Dedifferentiated amniotic fluid mesenchymal stem cell (primary cell): ENCODE data around the gene CACHD1.
A peak's percentile ranks its signal among the peaks of the same experiment; 100 is the strongest.
"Not testable (repeated sequence)": the region's sequence is repeated elsewhere in the genome, so short reads cannot be mapped to it uniquely, and the experiment has no call there.

Experiments used
- DNase-seq: peaks from one replicate; pipeline ENCODE4 v3.0.0-alpha.2; 2016; ENCODE audit errors: extremely low spot score

Gene CACHD1

DNA sequence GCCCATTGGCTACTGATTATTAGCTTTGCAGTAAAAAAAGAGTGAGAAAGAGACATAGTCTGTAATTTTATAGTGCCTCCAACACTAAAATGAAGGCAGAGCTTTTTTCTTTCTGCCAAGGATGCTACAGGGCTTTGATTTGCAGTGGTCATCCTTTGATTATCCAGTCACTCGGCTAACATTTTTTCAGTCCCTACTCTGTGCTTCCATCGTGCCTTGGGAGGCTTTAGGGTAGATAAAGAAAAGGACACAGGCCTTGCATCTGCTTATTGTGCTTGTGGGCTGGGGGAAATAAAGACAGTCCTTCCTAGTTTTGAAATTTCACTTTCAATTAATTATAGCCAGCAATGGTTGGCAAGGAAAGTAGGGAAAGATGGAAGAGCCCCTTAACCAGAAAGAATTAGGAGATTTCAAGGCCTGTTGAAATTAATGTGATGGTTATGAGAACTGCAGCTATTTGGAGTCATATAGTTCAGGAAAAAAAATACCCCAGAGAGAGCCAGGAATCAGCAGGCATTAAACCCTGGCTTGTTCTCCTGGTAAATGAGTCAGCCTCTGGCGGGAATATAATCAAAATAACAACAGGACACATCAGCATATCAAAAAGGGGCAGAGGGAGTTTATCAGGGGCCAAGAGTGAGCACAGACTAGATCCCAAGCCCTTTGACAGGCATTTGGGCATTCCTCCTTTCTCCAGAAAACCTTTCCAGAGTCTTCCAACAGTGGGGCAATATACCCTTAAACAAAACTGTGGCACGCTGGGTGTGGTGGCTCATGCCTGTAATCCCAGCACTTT, 27.4 kb downstream of the CACHD1 start:
- no peak for DNase-seq

DNA sequence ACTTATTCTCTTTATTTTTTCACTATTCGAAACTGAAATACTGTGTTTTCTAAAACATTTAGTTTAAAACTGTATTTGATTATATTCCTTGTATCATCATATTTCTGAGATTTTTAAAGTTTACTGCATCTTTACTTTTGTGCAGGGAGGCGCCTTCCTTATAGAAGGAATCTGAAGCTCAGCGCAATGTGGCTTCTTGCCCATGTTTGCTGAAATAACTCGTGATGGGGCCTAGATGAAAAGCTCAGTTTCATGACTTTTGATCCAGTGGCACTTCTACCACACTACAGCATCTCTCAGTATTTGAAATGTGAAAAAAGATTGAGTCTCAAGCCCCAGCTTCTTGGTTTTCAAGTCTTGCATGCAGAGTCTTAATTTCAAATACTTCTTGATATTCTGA, 28.4 kb downstream of the CACHD1 start:
- DNase-seq, result no peak

DNA sequence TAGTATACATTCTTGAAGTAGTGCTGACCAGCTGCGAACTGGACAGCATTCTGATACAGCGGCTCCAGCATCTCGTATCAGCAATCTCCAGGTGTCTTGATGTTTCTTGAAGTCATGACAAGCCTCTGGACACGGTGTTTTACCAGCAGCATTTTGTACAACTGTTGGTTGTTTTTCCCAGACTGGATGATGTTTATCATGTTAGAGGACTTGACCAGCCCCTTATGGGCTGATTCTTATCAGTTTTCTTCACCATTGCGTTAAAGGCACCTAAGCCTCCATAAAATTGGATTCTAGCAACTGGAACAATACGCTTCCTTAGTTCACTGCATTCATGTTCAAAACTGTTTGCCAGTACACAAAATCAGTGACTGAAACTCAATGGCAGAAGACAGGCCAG, 29.1 kb downstream of the CACHD1 start:
- no peak for DNase-seq

DNA sequence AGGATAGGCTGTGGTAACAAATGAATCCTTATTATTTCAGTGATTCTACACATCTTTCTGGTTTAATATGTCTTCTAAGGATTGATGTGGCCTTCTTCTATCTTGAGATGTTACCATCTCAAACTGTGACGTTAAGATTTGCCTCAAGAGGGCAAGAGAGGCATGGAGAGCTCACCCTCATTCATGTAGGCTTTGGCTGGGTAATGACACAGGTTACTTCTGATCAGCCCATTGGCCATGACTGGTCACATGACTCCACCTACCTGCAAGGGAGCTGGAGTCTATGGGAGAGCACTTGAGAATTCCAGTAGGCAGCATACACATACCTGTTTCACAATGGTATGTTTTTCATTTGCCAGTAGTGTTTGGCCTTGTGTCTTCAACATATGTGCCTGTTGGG, 30.0 kb downstream of the CACHD1 start:
- no peak for DNase-seq

- no peak for DNase-seq
These were observed 32.2 kb downstream of the CACHD1 start for GRCh38 chr1:64502083-64502482.

- DNase-seq, result no peak
These were observed 33.0 kb downstream of the CACHD1 start for GRCh38 chr1:64502931-64503330.

- DNase-seq, result no peak
These were observed 35.5 kb downstream of the CACHD1 start for GRCh38 chr1:64505232-64505943.

GRCh38 chr1:64505944-64506655, 36.2 kb downstream of the CACHD1 start:
- DNase-seq, result no peak

DNA sequence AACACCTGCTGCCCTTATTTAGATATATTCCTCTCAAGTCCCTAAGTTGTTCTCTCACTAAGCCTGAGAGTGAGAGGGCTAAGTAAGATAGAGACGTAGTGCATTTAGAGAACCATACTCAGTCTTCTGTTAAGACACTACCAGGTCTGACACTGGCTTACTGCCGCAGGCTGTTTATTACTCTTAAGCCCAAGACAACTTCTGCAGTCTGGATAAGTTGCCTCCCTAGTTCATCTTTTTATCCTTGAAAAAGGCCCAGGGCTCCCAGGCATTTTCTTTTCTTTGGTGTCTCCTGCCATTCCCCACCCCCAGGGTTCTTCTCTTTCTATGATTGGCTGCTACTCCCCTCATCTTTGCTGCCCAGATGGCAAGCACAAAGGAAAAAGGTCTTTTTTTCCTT, 38.7 kb downstream of the CACHD1 start:
- DNase-seq, result no peak

GRCh38 chr1:64511044-64511443, 41.1 kb downstream of the CACHD1 start:
- DNase-seq, result no peak

GRCh38 chr1:64512206-64512605, 42.3 kb downstream of the CACHD1 start:
- not testable (repeated sequence) for DNase-seq

- DNase-seq, result no peak
These were observed 43.6 kb downstream of the CACHD1 start for GRCh38 chr1:64513545-64513944.

DNA sequence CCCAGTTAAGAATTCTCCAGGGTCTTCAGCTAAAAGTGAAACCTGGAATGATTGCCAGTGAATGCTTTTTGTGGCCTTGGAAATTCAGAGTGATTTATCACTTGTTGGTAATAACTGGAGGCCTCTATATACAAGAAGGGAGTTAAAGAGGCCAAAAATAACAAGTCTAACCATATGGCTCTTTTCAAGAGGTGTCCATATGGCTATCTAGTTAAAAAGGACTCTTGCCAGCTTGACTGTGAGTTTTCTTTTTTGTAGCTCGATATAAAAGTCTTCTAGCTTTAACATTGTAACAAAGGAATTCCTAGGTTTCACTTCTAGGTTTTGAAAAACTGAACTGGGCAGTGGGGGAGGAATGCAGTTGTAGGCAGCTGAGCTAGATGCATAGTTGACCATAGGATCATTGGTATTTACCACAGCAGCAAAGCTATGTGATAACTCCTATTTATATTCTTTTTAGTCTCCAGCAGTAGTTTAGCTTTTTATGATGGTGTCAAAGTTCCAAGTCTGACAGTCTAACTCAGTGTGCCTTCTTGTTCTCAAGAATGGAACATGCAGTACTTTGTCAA, 44.4 kb downstream of the CACHD1 start:
- peak; percentile 82 for DNase-seq

- peak; percentile 70 for DNase-seq
These were observed 45.5 kb downstream of the CACHD1 start for GRCh38 chr1:64515427-64515826.

DNA sequence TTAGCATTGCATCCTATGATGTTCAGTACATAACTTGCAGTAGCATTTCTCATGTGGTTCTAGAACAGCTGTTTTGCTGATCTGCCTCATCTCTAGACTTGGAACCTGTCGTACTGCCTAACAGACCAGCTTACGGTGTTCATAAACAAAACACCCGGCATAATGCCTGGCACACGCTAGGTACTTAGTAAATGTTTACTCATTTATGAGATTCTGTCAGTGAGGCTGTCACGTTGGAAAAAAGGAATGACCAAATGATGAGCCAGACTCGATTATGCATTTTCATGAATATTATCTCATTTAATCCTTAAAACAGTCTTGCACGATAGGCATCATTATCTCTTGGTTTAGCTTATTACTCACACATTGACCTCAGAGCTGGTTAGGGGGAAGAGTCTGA, 46.4 kb downstream of the CACHD1 start:
- DNase-seq, result no peak

DNA sequence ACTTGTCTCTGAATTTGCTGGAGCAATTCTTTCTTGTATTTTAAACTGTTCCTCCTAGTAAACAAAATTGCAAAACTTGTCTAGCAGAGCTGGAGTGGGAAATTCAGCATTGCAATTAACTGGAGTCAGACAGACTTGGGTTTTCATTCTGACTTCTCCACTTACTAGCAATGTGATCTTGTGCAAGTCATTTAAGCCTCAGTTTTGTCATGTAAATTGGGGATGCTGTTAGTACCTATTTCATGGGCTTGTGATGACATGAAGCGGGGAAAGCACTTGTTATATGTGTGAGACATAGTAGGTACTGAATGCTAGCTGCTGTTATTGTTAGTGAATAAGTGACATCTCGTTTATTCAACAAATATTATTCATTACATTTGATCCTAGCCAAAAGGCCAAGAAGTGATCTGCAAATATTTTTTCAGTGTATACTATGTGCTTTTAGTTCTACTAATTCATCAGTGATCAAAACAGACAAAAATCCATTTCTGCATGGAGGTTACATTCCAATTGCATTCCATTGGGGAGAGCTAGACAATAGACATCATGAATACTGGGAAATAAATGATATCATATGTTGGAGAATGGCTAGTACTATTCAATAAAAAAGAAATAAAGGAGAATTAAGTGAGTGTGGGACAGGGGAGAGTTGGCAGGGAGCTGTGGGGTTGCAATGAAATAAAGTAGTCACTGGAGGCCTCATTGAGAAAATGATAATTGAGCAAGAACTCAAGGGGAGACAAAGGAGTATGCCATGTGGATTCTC, 47.1 kb downstream of the CACHD1 start:
- peak; percentile 28 for DNase-seq

DNA sequence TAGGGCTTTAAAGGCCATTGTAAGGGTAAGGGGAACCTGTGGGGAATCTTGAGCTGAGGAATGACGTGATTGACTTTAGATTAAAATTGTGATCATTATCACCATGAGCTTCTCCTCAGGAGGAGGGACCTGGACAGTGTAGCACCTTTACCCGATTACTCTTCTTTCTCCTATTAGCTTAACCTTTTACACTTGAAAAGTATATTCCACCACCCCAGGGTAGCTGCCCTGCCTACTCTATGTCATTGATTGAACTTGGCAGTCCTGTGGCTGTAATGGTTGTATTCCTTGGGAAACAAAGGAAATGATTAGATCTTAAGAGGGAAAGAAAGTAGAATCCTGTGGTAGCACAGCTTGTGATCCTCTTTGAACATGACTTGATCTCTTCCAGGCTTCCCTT, 47.7 kb downstream of the CACHD1 start:
- DNase-seq, result no peak

DNA sequence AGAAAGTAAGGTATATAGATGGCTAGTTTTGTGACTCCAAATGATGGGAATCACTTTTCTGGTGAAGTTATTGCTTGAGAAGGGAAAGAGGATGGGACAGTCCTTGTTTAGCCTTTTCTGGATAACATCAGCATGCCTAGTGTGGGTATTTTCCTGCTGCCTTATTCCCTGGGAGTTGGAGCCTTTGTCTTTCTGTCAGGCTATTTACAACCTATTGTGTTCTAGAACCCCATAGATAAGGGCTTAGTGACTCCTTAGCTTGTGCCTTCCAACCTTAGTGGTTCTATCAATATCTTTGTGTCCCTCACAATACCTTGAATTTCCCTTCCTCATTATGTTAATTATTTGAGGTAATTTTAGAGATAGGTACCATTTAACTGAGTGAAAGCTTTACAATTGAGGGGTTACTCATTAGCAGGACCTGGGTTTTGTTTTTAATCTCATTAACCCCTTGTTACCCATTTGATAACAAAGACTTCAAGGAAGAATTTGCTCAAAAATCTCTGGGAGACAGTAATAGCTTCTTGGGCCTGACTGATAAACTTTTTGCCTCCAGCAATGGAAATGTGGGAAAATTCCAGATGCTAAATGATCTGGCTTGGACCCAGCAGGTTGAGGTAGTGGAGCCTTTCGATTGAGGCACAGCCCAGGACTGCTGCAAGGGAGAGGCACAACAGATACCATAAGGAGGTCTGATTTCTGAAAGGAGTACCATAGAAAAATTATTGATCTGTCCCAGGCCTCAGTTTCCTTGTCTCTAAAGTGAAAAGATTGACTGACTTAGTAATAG, 49.0 kb downstream of the CACHD1 start:
- no peak for DNase-seq

DNA sequence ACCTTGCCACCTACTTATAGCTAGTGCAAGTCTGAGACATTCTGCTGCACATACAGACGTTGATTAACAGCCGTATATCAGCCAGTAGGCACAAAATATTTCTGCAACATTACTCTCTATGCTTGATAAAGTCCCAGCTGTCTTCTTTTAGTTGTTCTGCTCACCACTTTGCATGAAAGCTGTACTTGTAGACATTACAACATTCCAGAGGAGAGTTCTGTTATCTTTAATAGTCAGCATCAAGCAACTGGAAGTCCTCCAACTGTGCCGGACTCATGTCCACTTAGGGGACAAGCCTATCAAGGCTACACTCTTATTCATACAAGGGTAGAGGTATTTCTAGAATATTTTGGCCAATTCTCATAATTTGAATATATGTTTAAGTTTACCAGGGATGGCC, 50.0 kb downstream of the CACHD1 start:
- DNase-seq, result peak; percentile 39

- DNase-seq, result no peak
These were observed 52.8 kb downstream of the CACHD1 start for GRCh38 chr1:64522740-64523139.
